ENCODE data around the gene PRKRA. TPM values are rescaled to one million over a fixed set of nuclear protein-coding genes. Genes with fewer than 3 reads are reported as not detected.
"Not testable (repeated sequence)": the region's sequence is repeated elsewhere in the genome, so short reads cannot be mapped to it uniquely, and the experiment has no call there.

PRKRA gene
- total RNA-seq, 2 experiments from 2014 or later: 43.6 to 47.1 TPM

DNA sequence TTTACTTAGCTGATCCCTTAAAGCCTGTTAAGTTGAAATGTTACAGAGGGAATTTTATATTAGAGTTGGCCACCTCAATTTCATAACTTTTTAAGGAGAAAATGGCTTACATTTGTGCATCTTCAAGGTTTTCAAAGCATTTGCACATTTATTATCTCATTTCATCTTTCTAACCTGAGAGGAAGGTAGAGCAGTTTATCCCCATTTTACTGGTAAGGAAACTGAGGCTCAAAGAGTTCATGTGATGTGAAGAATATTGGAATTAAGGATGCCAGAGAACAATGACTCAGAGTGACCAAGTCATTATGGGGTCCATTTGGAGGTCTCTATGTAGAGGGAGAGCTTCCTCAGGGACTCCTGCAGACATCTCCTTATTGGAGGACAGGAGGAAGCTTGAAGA lies 35.0 kb downstream of the PRKRA start:
- H3K4me3 Mint-ChIP-seq: no peak overlapping the region
- peaks cover 27% of the 10 kb centered on the region for H3K4me1 Mint-ChIP-seq
- H3K9me3 Mint-ChIP-seq: no peaks in the 10 kb centered on the region
- ATAC-seq (ENCODE audit: low read depth) (no peak), DNase-seq (no peak)
- POLR2A ChIA-PET: interaction anchor here (3.8 kb wide), 1 partner anchor 34 kb away, joined by 37 read pairs; the partner anchor contains the start of genes PJVK and PRKRA
- H3K36me3 Mint-ChIP-seq: peaks cover 18% of the 10 kb centered on the region
- H3K27ac Mint-ChIP-seq: peak overlapping the region; percentile 4
- H3K27me3 Mint-ChIP-seq: no peaks in the 10 kb centered on the region

- Mint-ChIP-seq H3K4me1 (peaks cover 23% of the 10 kb centered on the region), H3K27ac (peak overlapping the region; percentile 98), H3K27me3 (no peaks in the 10 kb centered on the region), H3K9me3 (no peaks in the 10 kb centered on the region), H3K36me3 (peaks cover 12% of the 10 kb centered on the region), H3K4me3 (peak overlapping the region; percentile 94)
- peak; percentile 75 for ATAC-seq (ENCODE audit: low read depth)
- POLR2A ChIA-PET: interaction anchor here (0.6 to 3.8 kb wide), 12 partner anchors 9 to 961 kb away, joined by 3 to 37 read pairs (median 4); partner anchors contain the start of genes PJVK, PLEKHA3, PRKRA and RBM45
- DNase-seq: peak; percentile 76
Observed at GRCh38 chr2:178414266-178415247, 36.4 kb downstream of the PRKRA start.

DNA sequence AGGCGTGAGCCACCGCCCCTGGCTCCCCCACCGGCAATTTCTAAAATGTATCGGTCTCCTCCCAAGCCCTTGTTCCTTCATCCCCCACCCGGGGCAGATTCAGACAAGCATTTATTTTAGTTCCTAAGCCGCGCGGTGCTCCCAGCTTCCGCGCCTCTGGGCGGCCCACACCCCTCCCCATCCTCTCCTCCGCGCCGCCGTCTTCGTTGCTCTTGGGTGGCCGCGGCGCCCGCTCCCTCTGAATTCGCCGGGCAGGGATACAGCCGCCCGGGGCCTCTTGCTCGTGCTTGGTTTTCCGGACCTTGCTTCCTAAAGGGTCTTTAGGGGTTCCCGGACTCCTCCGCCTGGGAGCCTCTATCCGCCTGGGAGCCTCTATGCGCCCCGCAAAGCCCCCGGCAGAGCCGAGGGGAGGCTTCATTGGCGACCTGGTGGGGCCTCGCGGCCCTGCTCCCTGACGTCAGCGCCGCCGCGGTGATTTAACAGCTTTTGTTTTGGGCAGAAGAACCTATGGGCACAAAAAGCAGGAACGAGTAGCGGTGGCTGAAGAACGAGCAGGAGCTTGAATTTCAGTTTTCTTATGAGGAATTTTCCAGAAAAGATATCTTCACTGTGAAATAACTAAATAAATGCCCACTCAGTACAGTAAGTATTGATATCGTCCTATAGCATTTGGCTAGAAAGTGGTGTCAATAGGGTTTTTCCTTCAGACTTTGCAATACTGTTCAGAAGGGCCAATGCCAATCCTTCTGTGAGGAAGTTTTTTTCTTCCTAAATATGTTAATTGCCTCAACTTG lies 37.3 kb downstream of the PRKRA start:
- H3K27me3 Mint-ChIP-seq: no peaks in the 10 kb centered on the region
- H3K9me3 Mint-ChIP-seq: no peaks in the 10 kb centered on the region
- peak overlapping the region; percentile 94 for H3K4me3 Mint-ChIP-seq
- H3K4me1 Mint-ChIP-seq: peaks cover 23% of the 10 kb centered on the region
- DNase-seq: peak; percentile 84
- H3K27ac Mint-ChIP-seq: peak overlapping the region; percentile 98
- H3K36me3 Mint-ChIP-seq: peaks cover 10% of the 10 kb centered on the region
- POLR2A ChIA-PET: interaction anchor here (0.8 to 3.8 kb wide), 8 partner anchors 8 to 282 kb away, joined by 3 to 37 read pairs (median 4); partner anchors contain the start of genes PJVK, PLEKHA3 and PRKRA
- peak; percentile 80 for ATAC-seq (ENCODE audit: low read depth)

- not testable (repeated sequence) for H3K27ac Mint-ChIP-seq; H3K9me3 Mint-ChIP-seq; DNase-seq; H3K36me3 Mint-ChIP-seq; H3K27me3 Mint-ChIP-seq; ATAC-seq (ENCODE audit: low read depth)
- Mint-ChIP-seq H3K4me1 (peaks cover 23% of the 10 kb centered on the region), H3K4me3 (peak overlapping the region; percentile 94)
- POLR2A ChIA-PET: interaction anchor here (3.8 kb wide), 1 partner anchor 38 kb away, joined by 37 read pairs; the partner anchor contains the start of genes PJVK and PRKRA
Observed at GRCh38 chr2:178412453-178412852, 38.5 kb downstream of the PRKRA start.

DNA sequence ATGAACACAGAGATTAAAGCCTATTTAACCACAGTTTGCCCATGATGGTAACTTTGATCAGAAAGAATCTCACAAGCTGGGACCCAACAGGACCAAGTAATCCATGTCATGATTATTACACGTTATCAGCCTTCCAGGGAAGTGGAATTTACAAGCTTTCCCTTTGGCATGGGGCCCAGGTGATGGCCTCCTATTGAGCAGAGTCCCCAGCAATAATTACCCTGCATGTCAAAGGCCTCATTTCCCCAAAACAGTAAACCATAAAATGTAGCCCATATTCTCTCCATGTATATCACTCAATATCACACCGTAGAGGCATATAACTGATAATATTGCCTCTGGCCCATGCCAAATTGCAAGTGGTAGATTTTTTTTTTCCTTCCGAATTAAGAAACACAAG lies 38.9 kb downstream of the PRKRA start:
- ATAC-seq (ENCODE audit: low read depth): no peak
- H3K36me3 Mint-ChIP-seq: peaks cover 6% of the 10 kb centered on the region
- H3K27me3 Mint-ChIP-seq: no peaks in the 10 kb centered on the region
- DNase-seq: no peak
- H3K27ac Mint-ChIP-seq: no peak overlapping the region
- POLR2A ChIA-PET: no interaction called here
- H3K4me1 Mint-ChIP-seq: peaks cover 23% of the 10 kb centered on the region
- H3K9me3 Mint-ChIP-seq: no peaks in the 10 kb centered on the region
- H3K4me3 Mint-ChIP-seq: no peak overlapping the region

GRCh38 chr2:178409261-178409660 lies 41.7 kb downstream of the PRKRA start:
- Mint-ChIP-seq H3K9me3 (no peaks in the 10 kb centered on the region), H3K27me3 (no peaks in the 10 kb centered on the region), H3K36me3 (no peaks in the 10 kb centered on the region), H3K27ac (no peak overlapping the region), H3K4me3 (no peak overlapping the region), H3K4me1 (peaks cover 14% of the 10 kb centered on the region)
- DNase-seq: no peak
- no peak for ATAC-seq (ENCODE audit: low read depth)
- POLR2A ChIA-PET: no interaction called here

GRCh38 chr2:178404368-178404767 lies 46.6 kb downstream of the PRKRA start:
- Mint-ChIP-seq H3K9me3 (no peaks in the 10 kb centered on the region), H3K36me3 (no peaks in the 10 kb centered on the region), H3K4me1 (peaks cover 4% of the 10 kb centered on the region), H3K27ac (no peak overlapping the region), H3K27me3 (peaks cover 16% of the 10 kb centered on the region), H3K4me3 (peak overlapping the region; percentile 19)
- ATAC-seq (ENCODE audit: low read depth) (peak; percentile 42), DNase-seq (no peak)
- POLR2A ChIA-PET: interaction anchor here (0.7 to 1.6 kb wide), 3 partner anchors 9 to 47 kb away, joined by 3 to 7 read pairs (median 4); partner anchors contain the start of genes PJVK and PRKRA

DNA sequence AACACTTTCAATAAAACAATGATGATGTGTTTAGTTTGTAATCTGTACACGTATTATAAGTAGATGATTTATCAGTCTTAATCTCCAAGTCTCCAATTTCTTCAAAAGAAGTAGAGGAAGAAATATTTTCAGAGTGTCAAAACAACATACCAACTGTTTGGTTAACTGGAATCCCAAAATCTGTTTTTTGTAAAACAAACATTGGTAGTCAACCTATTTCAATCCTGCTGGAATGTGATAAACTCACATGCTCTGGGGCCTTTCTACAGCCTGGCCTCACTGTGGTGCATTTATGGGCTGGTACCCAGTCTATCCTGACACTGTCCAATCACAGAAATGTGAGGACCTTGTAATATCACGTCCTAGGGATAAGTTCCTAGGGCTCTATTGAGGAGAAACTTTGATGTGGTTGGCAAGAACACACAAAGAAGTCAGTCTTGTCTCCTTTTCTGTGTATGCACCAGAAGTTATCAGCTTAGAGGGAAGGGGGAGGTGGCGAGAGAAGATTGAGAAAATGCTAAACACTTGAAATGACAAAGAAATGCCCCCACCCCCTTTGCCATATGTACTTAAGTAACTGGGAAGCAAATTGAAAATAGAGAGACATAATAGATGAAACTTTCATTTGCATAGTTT lies 47.2 kb downstream of the PRKRA start:
- no peaks in the 10 kb centered on the region for H3K36me3 Mint-ChIP-seq
- H3K4me3 Mint-ChIP-seq: peak overlapping the region; percentile 19
- H3K9me3 Mint-ChIP-seq: no peaks in the 10 kb centered on the region
- ATAC-seq (ENCODE audit: low read depth) (no peak), DNase-seq (no peak)
- H3K4me1 Mint-ChIP-seq: peaks cover 4% of the 10 kb centered on the region
- POLR2A ChIA-PET: no interaction called here
- H3K27me3 Mint-ChIP-seq: peaks cover 16% of the 10 kb centered on the region
- H3K27ac Mint-ChIP-seq: no peak overlapping the region

DNA sequence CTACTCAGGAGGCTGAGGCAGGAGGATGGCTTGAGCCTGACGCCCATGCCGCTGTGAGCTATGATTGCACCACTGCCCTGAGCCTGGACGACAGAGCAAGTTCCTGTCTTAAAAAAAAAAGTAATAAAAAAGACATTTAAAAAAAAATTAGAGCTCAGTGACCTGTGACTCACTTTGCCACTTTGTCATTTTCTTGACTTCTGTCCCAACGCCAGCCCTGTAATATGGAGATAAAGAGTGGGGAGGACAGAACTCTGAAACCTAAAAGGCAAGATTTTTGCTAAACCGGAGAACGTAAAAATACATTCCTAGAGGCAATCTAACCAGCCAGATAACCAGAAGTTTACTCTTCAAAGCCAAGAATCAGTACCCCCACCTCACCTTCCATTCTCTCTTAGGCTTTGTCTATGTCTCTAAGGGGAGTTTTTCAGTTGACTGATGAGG lies 49.0 kb downstream of the PRKRA start:
- Mint-ChIP-seq H3K4me3 (no peak overlapping the region), H3K27ac (no peak overlapping the region), H3K9me3 (no peaks in the 10 kb centered on the region), H3K4me1 (peaks cover 6% of the 10 kb centered on the region), H3K36me3 (no peaks in the 10 kb centered on the region), H3K27me3 (peaks cover 16% of the 10 kb centered on the region)
- POLR2A ChIA-PET: interaction anchor here (1.1 kb wide), 1 partner anchor 12 kb away, joined by 4 read pairs; no protein-coding TSS in a partner anchor
- ATAC-seq (ENCODE audit: low read depth) (no peak), DNase-seq (no peak)

- POLR2A ChIA-PET: no interaction called here
- Mint-ChIP-seq H3K36me3 (no peaks in the 10 kb centered on the region), H3K9me3 (no peaks in the 10 kb centered on the region), H3K4me3 (no peak overlapping the region), H3K27me3 (peaks cover 31% of the 10 kb centered on the region), H3K27ac (no peak overlapping the region), H3K4me1 (peaks cover 1% of the 10 kb centered on the region)
- DNase-seq (no peak), ATAC-seq (ENCODE audit: low read depth) (peak; percentile 72)
Observed at GRCh38 chr2:178397002-178397605, 53.9 kb downstream of the PRKRA start.

DNA sequence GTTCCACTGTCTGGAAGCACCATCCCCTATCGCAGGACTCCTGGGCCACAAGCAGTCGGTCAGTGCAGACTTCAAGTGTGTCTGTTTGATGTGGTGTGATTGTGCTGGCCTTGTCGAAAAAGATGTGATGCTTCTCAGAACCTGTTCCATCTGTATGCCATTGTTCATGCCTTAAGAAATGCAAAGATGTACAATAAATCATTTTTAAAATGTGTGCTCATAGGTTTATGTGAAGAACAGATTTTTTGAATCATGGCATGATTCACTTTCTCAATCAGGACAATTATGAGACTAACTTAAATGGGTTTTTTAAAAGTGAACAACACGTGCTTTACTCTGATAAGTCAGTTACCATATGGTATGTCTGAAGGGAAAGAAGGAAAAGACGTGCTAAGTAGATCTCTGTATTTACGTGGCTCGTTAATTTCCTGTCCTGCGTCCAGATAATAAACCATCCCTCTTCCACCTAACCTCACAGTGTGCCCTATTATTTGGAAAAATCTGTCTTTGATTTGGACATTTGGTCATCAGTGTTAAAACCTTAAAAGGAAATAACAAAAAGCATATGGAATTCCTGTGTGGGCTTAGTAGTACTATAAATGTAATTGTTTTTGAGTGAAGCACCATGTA lies 54.9 kb downstream of the PRKRA start:
- Mint-ChIP-seq H3K27me3 (peaks cover 26% of the 10 kb centered on the region), H3K27ac (no peak overlapping the region), H3K4me1 (peaks cover 1% of the 10 kb centered on the region), H3K4me3 (no peak overlapping the region), H3K9me3 (no peaks in the 10 kb centered on the region), H3K36me3 (no peaks in the 10 kb centered on the region)
- ATAC-seq (ENCODE audit: low read depth) (no peak), DNase-seq (no peak)
- POLR2A ChIA-PET: no interaction called here

DNA sequence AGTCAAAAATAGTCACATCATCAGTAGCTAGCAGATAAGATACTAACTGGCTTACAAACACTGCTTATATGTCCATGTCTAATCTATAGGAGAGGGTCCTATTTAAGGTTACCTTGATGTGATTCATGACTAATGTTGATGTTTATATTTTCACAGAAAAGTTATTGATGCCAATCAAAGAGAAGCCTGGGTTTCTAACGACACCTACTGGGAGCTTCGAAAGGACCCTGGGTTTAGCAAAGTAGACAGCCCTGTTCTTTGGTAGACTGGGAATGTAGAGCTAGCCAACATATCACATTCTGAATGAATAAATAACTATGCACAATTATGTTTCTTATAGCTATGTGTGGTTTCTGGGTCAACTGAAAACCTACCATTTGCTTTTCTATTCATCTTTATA lies 55.7 kb downstream of the PRKRA start:
- no peaks in the 10 kb centered on the region for H3K36me3 Mint-ChIP-seq
- peaks cover 1% of the 10 kb centered on the region for H3K4me1 Mint-ChIP-seq
- H3K4me3 Mint-ChIP-seq: no peak overlapping the region
- H3K27ac Mint-ChIP-seq: no peak overlapping the region
- no peak for ATAC-seq (ENCODE audit: low read depth)
- no peaks in the 10 kb centered on the region for H3K9me3 Mint-ChIP-seq
- H3K27me3 Mint-ChIP-seq: peaks cover 26% of the 10 kb centered on the region
- no peak for DNase-seq
- POLR2A ChIA-PET: interaction anchor here (1.7 kb wide), 1 partner anchor 19 kb away, joined by 6 read pairs; no protein-coding TSS in a partner anchor

All from activated naive CD8-positive, alpha-beta T cell treated with anti-CD3 and anti-CD28 coated beads, Interleukin-2, amount 10 ng/mL, durations not matched to agents 7 days and 5 days (primary cell).